ENCODE results near the gene GUCY1A2. TPM values are rescaled to one million over a fixed set of nuclear protein-coding genes. Genes with fewer than 3 reads are reported as not detected.

GUCY1A2 gene
- total RNA-seq, 2 donors from 2014 or later, result 1.7 to 7.2 TPM

- no peaks in the 10 kb centered on the region for H3K27me3 ChIP-seq
- peaks cover 0 to 6% of the 10 kb centered on the region in 2 donors for H3K4me1 ChIP-seq
- H3K4me3 ChIP-seq, result no peak overlapping the region
- H3K9me3 ChIP-seq, result no peaks in the 10 kb centered on the region
- DNase-seq (ENCODE audit: low spot score), result no peak
- H3K36me3 ChIP-seq, result no peaks in the 10 kb centered on the region
- H3K27ac ChIP-seq, result no peak overlapping the region
- no peak for TF ChIP-seq CTCF (IDR thresholded peaks at IDR 0.05)
These were observed 58.5 kb downstream of the GUCY1A2 start for GRCh38 chr11:106959800-106960199.

DNA sequence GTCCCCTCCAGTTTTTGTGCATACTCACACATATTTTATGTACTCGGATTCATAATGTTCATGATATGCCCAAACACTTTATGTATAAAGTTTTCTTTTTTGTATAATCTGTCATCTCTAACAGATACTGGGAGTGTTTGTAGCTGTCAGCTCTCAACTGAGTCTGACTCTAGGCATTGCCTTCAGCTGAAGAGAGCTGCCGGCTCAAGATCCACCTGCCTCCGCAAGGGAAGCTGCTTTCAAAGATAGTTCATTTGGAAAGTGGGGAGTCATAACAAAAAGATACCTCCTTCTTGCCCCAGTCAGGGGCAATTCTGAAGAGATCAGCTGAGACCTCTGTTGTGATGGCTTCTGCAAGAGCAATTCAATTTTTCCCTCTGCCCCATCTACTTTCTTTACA is 58.9 kb downstream of the GUCY1A2 start:
- Histone ChIP-seq H3K4me1 (peaks cover 0 to 6% of the 10 kb centered on the region in 2 donors), H3K27me3 (no peaks in the 10 kb centered on the region), H3K27ac (no peak overlapping the region), H3K4me3 (no peak overlapping the region), H3K36me3 (no peaks in the 10 kb centered on the region), H3K9me3 (no peaks in the 10 kb centered on the region)
- no peak for DNase-seq (ENCODE audit: low spot score)
- no peak for TF ChIP-seq CTCF (IDR thresholded peaks at IDR 0.05)

GRCh38 chr11:106958517-106959248 is 59.6 kb downstream of the GUCY1A2 start:
- no peak for TF ChIP-seq CTCF (IDR thresholded peaks at IDR 0.05)
- peaks cover 0 to 6% of the 10 kb centered on the region in 2 donors for H3K4me1 ChIP-seq

GRCh38 chr11:106957030-106957482 is 61.2 kb downstream of the GUCY1A2 start:
- DNase-seq (ENCODE audit: low spot score), result no peak
- Histone ChIP-seq H3K4me1 (peaks cover 0 to 6% of the 10 kb centered on the region in 2 donors), H3K9me3 (no peaks in the 10 kb centered on the region), H3K27me3 (no peaks in the 10 kb centered on the region), H3K4me3 (no peak overlapping the region), H3K36me3 (no peaks in the 10 kb centered on the region), H3K27ac (no peak overlapping the region)
- TF ChIP-seq CTCF (IDR thresholded peaks at IDR 0.05), result no peak

More at GRCh38 chr11:106958517-106959248, 59.6 kb downstream of the GUCY1A2 start:
- no peak for DNase-seq (ENCODE audit: low spot score)
- no peak overlapping the region for H3K27ac ChIP-seq
- H3K36me3 ChIP-seq, result no peaks in the 10 kb centered on the region
- no peaks in the 10 kb centered on the region for H3K27me3 ChIP-seq
- no peaks in the 10 kb centered on the region for H3K9me3 ChIP-seq
- H3K4me3 ChIP-seq, result no peak overlapping the region

DNA sequence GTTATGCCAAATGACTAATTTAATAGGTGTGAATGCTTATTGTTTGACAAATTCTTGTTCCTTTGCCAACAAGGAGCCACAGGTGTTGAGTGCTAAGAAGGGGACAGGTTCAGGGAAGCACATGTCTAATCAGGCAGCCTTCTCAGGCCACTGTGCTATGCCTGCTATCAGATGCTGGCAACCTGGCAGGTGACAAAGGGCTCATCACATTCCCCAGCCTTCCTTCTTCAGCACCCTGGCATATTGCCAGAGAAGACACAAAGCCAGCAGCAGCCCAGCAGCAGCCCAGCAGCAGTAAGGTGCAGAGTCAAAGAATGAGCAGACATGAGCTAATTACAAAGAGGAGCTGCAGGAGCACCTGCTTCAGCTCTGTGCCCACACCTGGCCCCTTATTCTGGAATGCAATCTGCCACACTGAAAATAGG is 68.2 kb downstream of the GUCY1A2 start:
- no peaks in the 10 kb centered on the region for H3K27me3 ChIP-seq
- no peaks in the 10 kb centered on the region for H3K36me3 ChIP-seq
- peak overlapping the region in 1 of 2 donors; percentile 17 for H3K27ac ChIP-seq
- no peak overlapping the region for H3K4me3 ChIP-seq
- H3K4me1 ChIP-seq, result peaks cover 0 to 6% of the 10 kb centered on the region in 2 donors
- no peak for TF ChIP-seq CTCF (IDR thresholded peaks at IDR 0.05)
- H3K9me3 ChIP-seq, result no peaks in the 10 kb centered on the region
- no peak for DNase-seq (ENCODE audit: low spot score)

Measured in right atrium auricular region (tissue), 2 donors.